T-helper 9 cell (primary cell): ENCODE data around the gene CCDC144A.
"Not testable (repeated sequence)": the region's sequence is repeated elsewhere in the genome, so short reads cannot be mapped to it uniquely, and the experiment has no call there.

Experiments used
- DNase-seq: peaks from one replicate; pipeline ENCODE4 v3.0.0-alpha.2; 2020

CCDC144A gene

DNA sequence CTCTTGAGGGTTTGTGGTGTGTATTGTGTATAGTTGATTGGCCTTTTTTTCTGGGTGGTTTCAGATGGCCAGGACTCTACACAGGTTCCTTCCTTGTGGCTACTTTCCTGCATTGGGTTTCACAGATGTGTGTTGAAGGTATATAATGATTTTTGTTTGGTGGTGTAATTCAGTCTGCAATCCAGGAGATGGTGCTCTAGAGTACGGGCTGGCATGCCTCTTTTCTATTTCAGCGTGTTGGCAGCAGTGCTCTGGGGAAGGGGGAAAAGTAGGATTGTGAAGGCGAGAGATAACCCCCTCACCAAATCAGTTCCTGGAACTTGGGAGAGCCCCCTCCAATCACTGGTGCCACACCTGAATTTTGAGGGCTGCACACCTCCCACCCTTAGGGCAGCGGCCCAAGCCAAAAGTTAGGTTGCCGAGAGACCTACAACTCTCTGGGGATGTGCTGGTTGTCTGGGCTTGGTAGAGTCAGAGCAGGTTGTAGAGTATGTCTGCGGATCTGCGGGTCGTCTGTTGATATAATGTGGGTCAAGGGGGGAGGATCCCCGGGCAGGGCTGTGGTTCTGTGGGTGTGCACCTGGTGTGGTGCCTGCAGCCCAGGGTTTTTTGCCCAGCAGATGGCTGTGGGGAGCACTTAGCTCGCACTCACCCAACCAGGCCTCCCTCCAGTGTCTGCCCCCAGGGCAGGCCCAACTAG lies 61.3 kb downstream of the CCDC144A start:
- DNase-seq = not testable (repeated sequence)

DNA sequence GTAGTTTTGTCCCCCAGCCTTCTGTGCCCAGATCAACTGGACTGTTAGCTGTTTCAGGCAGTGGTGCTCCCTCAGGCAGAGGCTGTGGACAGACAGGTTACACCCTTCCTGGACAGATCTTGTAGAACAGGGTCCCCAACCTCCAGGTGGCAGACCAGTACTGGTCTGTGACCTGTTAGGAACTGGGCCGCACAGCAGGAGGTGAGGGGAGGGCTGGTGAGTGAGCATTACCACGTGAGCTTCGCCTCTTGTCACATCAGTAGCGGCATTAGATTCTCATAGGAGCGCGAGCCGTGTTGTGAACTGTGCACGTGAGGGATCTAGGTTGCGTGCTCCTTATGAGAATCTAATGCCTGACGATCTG lies 61.9 kb downstream of the CCDC144A start:
- DNase-seq = not testable (repeated sequence)

DNA sequence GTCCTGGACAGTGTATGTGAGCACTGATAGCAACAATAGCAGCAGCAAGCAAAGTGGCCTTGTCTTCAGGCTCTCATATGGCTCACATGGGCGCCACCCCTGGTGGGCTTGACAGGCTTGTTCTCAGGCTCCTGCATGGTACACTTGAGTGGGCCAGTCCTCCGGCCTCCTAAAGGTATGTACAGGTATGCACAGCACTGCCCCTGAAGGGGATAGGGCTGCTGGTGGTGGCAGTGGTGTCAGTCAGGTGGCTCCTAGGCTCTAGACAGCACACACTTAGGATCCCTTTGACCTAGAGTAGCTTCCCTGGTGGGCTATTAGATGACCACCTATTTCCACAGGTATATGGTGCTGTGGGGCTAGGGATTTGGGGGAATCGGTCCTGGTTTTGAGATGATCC lies 67.5 kb downstream of the CCDC144A start:
- DNase-seq = not testable (repeated sequence)

GRCh38 chr17:16758177-16758576 lies 68.1 kb downstream of the CCDC144A start:
- DNase-seq = not testable (repeated sequence)

DNA sequence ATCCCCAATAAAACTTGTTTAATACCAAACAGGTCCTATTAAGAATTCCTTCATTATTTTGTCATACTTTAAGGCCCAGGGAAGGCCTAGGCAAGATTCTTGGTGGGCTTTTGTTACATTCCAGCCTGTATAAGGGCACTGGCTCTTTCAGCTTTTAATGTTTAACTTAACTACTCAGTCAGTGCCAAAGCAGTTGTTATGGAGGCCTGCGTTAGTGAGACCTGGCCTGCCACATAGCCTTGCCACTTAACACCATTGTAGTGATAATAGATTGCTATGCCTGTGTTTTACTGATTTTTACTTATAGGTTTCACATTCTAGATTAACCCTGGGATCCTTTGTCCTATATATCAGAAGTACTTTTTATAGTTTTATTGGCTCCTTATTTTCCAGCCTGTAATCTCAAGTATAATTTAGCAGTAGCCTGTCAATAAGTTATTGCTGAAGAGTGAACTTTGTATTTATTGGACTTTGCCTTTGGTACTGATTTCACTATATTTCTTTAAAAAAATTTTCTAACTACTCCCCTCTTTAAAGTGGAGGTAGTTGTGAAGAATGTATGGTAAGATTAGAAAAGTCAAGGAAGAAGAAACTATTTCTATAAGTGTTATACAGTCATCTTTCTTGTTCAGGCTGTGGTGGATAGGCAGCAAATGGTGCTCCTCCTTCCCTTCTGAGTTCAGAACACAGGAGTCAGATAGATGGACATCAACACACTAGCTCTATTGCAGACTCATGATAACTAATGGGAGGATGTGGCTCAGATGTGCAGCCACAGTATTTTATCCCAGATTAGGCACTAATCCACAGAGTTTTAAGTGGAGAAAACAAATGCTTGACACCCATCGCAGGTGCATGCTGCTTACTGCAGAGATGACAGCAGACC lies 78.5 kb downstream of the CCDC144A start:
- DNase-seq = not testable (repeated sequence)

DNA sequence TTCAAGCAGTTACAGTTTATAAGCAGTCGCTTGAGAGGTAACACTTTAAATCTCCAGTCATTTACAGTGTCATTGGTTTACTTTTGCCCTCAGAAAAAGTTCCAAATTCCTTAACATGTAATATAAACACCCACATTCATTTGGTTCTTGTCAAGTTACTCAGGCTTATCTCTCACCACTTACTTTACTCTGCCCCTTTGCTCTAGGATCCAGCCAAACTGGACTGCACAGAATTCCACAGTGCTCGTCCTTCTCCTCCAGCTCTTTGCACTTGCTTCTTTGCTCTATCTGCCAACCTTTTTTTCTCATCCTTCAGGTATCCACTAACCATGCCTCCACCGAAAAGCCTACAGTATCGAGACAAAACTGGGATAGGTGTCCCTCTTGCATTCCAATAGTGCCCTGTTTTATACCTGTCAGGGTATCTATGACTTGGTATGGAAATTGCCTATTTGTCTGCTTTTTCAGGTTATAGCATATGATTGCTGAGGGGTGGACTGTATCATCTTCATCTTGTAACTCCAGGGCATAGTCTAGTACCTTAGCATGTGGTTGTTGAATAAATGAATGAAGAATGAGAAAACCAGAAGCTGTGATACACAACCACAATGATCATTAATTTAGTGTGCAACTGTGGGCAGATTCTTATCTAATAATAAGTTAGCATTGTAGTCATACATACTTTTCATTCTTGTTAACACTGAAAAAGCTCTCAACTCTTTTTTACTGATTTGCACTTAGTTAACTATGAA lies 82.5 kb downstream of the CCDC144A start:
- DNase-seq = not testable (repeated sequence)

GRCh38 chr17:16773146-16773522 lies 83.1 kb downstream of the CCDC144A start:
- DNase-seq = not testable (repeated sequence)

GRCh38 chr17:16787851-16788250 lies 97.8 kb downstream of the CCDC144A start:
- not testable (repeated sequence) for DNase-seq

DNA sequence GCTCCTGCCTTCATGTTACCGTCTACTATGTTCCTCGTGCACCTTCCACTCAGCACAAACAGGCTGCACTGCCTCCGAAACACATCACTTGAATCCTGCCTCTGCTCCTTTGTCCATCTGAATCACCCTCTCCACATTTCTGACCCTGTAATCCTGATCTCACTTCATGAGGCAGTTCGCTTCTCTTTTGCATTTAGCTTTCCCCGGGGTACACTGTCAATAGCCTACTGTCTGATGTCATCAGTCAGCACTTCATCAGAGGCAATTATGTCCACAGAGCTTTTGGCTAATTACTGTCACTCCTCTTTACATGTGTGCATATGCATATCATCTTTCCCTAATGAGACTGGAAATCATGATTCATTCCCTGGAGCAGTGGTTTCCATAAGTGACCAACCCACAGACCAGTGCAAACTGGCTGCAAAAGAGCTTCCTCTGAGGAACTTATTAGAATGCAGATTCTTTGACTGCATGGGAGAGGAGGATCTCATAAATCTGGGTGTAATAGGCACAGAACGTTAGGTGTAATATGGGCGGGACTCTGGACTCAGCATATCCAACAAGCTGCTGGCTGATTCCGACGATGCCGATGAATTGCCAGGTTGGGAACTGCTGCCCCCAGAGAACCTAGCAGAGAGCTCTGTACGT lies 99.0 kb downstream of the CCDC144A start:
- DNase-seq = not testable (repeated sequence)

DNA sequence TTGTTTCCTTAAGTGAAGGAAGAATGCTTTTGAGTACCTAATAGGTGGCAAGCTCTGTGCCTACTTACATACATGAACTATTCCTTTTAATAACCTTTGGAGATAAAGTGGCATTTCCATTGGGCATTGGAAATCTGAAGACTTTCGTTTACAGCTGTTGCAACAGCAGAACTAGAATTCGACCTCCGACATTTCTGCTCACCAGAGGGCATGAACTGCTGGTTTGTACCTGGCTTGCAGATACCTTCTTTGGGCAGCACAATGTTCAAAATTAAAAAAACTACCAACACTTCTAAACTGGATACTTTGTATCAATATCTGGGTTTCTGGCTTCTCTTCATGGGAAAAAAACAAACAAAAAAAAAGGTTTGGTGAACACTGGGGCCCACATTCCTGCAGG lies 99.6 kb downstream of the CCDC144A start:
- DNase-seq = not testable (repeated sequence)

- DNase-seq = not testable (repeated sequence)
Observed at GRCh38 chr17:16790313-16790871, 100.4 kb downstream of the CCDC144A start.

DNA sequence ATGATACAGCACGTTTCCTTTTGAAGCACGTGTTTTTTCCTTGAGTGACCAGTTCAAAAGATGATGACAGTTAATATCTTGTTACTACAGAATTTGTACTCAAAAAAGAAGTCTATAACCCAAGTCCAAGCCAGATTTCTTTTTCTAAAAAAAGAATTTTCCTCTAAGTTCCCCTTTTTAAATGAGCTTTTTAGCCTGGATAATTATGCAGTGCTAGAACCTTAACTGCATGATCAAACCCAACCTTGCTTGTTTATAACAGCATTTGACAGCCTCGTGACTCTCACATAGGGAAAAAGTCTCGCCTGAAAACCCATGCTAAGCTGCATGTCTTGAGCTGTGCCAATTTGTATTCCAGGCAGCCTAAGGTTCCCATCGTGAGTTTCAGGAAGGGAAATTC lies 104.2 kb downstream of the CCDC144A start:
- not testable (repeated sequence) for DNase-seq

GRCh38 chr17:16795894-16796293 lies 105.9 kb downstream of the CCDC144A start:
- DNase-seq = not testable (repeated sequence)

DNA sequence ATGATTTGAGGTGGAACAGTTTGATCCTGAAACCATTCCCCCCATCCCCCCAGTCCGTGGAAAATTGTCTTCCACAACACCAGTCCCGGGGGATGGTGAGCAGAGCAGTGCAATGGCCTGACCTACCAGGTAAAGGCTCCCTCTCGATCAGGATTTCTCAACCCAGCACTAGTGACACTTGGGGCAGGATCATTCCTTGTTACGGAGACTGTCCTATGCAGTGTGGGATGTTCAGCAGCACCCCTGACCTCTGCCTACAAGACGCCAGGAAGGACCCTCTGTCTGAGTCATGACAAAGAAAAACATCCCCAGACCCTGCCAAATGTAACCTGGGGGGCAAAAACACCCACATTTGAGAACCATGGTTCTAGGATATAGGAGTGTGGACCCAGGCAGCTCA lies 114.8 kb downstream of the CCDC144A start:
- DNase-seq = not testable (repeated sequence)

- not testable (repeated sequence) for DNase-seq
Observed at GRCh38 chr17:16806599-16806998, 116.6 kb downstream of the CCDC144A start.

- DNase-seq = not testable (repeated sequence)
Observed at GRCh38 chr17:16807620-16808019, 117.6 kb downstream of the CCDC144A start.

GRCh38 chr17:16810236-16810635 lies 120.2 kb downstream of the CCDC144A start:
- not testable (repeated sequence) for DNase-seq

- not testable (repeated sequence) for DNase-seq
Observed at GRCh38 chr17:16812126-16812525, 122.1 kb downstream of the CCDC144A start.

- no peak for DNase-seq
Observed at GRCh38 chr17:16814439-16814838, 124.4 kb downstream of the CCDC144A start.

DNA sequence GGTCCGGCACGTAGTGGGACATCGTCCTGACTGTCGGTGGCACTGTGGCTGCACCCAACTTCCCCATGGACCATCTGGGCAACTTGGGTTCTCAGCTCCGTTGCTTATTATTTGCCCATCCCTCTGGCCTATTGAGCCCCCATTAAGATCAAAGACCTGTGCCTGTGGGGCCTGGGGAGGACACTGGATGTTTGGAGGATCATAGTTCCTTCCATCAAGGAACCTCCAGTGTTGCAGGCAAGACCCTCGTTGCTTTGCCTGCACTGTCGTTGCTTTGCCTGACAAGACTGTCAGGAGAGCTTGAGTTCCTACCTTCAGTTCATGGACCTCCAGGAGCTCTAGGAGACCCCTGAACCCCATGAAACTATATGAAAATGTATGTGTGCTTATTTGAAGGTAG lies 127.2 kb downstream of the CCDC144A start:
- DNase-seq = no peak

DNA sequence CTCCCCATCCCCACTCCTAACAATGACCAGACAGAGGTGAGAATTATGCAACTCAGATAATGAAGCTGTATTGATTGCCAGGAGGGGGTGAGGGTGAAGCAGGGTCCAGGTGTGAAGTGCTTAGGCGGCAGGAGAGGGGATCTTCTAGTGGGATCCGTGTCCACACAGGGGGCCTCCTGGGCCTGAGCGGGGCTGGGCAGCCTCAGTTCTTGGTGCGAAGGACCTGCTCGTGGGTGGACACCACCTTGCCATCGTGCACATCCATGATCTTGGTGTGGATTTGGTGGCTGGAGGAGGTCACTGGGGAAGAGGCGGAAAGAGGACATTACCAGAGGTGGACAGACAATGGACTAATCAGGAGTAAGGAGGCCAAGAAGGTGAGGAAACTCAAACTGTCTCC lies 127.9 kb downstream of the CCDC144A start:
- not testable (repeated sequence) for DNase-seq

- DNase-seq = no peak
Observed at GRCh38 chr17:16818340-16818739, 128.3 kb downstream of the CCDC144A start.
